Stimulated activated CD8-positive, alpha-beta memory T cell treated with anti-CD3 and anti-CD28 coated beads, Interleukin-4, amount 100 ng/mL, for 48 hours (primary cell): ENCODE measurements around the gene JAKMIP2.

Experiments used
- DNase-seq: peaks from one replicate; pipeline ENCODE4 v3.0.0-alpha.2; 2020

The JAKMIP2 gene

DNA sequence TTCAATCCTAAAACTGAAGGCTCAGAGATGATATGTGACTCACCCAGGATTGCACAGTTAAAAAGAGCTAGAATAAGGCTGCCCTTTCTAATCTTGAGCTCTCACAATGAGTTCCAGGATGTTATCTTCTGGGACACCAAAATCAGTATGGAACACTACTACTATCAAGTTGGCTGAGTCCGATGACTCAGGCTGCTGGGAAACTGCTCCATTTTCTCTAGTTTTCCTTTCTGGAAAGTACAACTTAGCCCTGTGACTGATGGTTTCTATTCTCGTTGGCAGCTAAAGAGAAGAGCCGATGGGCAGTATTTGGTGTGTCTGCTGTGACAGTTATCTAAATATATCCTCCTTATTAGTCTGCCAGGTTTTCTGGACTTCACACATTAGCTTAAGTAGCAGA is 234.8 kb downstream of the JAKMIP2 start:
- DNase-seq: no peak

DNA sequence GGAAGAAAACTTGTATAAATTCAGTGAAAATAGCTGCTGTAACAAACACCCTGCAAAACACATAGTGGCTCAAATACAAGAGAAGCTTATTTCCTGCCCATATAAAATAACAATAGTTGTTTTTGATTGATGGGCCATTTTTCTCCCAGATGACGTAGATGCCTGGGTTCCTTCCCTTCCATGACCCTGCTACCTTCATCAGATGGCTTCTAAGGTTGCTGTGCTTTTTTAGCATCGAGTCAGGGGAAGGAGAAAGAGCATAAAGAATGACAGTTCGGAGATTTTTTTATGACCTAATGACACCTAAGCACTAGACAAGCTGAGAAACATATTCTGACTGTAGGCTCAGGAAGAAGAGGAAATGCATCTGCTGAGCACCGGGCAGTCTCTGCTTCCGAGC is 238.0 kb downstream of the JAKMIP2 start:
- no peak for DNase-seq

DNA sequence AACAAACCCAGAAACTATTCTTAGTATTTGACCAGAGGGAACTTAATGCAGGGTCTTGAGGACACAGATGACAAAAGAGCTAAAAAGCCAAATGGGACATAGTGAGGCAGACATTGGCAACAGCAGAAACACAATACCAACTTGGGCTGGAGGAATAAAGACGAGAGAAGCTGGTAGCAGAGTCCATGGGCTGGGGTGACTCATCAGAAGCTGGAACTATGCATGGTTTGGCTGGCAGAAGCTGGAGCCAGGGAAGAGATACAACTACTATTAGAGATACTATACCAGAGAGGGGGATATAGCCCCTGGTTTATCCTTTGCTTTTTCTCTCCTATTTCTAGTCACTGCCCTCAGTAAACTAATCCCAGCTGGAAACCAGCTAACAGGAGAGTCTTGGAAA is 243.5 kb downstream of the JAKMIP2 start:
- DNase-seq: no peak

DNA sequence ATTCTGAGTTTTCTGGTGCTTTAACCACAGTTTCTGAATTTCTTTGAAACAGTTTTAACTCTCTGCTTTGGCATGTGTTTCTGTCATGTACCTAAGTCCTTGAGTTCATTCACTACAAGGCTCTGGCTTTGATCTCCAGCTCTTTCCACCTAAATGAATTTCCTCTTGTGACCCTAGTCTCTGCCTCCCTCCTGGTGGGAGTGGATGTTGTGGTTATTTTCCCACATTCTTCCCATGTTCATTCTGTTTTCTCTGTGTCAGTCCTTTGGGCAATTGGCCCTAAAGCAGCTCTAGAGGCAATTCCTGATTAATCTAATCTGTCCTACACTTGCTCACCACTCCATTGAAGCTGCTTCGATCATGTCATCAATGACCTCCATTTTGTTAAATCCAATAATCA is 244.3 kb downstream of the JAKMIP2 start:
- no peak for DNase-seq
